Transverse colon (tissue), 4 donors: ENCODE measurements around the gene CALHM2.

Experiments used
- EP300 ChIP-seq: sonication (generic); formaldehyde crosslinking; IDR thresholded peaks from one replicate; pipeline ENCODE4 v1.6.1; 2017; ENCODE audit warnings: antibody characterized with exemption, low read depth
- POLR2A ChIP-seq: fragments of 450-650 bp; IDR thresholded peaks from one replicate; pipeline ENCODE4 v1.6.1; 2016; ENCODE audit warnings: antibody characterized with exemption, mild to moderate bottlenecking, moderate library complexity
- POLR2AphosphoS5 ChIP-seq, 3 donors: sonication (generic); formaldehyde crosslinking; IDR thresholded peaks; one replicate each; pipeline ENCODE4 v1.6.1; 2016; ENCODE audit warnings: antibody characterized with exemption in 3 of 3
- TF ChIP-seq, protein P1 (sequence below), 5 experiments: fragments of 200-600 bp in 3 of 5; fragments of 450-650 bp in 2 of 5; sonication (generic) in 3 of 5; IDR thresholded peaks; 1 replicate in 2 of 5; 2 replicates in 3 of 5; pipeline ENCODE4 v1.5.1; 2016 to 2017; ENCODE audit warnings: antibody characterized with exemption in 5 of 5, inconsistent platforms in 3 of 5, mild to moderate bottlenecking in 2 of 5, moderate library complexity in 1 of 5

DNA sequence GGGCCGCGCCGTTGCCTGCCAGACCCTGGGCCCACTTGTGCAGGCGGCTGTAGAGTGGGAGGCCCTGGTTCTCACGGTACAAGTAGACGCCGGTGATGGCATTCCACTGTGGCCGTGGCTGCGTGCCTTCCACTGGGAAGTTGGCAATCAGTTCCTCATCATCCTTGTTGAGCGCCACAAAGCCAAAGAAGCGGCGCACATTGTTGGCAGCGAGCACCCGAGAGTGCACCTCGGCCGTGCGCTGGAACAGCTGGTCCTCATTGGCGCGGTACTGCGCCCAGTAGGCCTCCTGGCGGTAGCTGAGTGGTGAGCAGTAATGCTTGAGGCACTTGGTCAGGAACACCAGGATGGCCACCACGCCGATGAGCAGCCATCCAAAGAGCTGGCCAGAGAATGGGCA is 5.0 kb downstream of the CALHM2 start:
- TF ChIP-seq, protein P1, sequence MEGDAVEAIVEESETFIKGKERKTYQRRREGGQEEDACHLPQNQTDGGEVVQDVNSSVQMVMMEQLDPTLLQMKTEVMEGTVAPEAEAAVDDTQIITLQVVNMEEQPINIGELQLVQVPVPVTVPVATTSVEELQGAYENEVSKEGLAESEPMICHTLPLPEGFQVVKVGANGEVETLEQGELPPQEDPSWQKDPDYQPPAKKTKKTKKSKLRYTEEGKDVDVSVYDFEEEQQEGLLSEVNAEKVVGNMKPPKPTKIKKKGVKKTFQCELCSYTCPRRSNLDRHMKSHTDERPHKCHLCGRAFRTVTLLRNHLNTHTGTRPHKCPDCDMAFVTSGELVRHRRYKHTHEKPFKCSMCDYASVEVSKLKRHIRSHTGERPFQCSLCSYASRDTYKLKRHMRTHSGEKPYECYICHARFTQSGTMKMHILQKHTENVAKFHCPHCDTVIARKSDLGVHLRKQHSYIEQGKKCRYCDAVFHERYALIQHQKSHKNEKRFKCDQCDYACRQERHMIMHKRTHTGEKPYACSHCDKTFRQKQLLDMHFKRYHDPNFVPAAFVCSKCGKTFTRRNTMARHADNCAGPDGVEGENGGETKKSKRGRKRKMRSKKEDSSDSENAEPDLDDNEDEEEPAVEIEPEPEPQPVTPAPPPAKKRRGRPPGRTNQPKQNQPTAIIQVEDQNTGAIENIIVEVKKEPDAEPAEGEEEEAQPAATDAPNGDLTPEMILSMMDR (IDR thresholded peaks at IDR 0.05), result no peak
- TF ChIP-seq POLR2A, result no peak
- TF ChIP-seq EP300, result no peak
- no peak for TF ChIP-seq POLR2AphosphoS5 (IDR thresholded peaks at IDR 0.05)
